Mononuclear cell (primary cell): Measurements from ENCODE around the gene CFDP1. TPM values are rescaled to one million over a fixed set of nuclear protein-coding genes. Genes with fewer than 3 reads are reported as not detected.
"Not testable (repeated sequence)": the region's sequence is repeated elsewhere in the genome, so short reads cannot be mapped to it uniquely, and the experiment has no call there.

Source experiments
- H3K27me3 ChIP-seq: 2 replicates; pipeline ENCODE4 v1.6.0; 2011; ENCODE audit warnings: low read length, control low read depth; ENCODE audit not compliant: insufficient read depth
- H3K4me1 ChIP-seq: 2 replicates; pipeline ENCODE4 v1.5.1; 2011; ENCODE audit warnings: mild to moderate bottlenecking, low read length, control low read depth; ENCODE audit not compliant: insufficient read depth
- H3K4me3 ChIP-seq: 2 replicates; pipeline ENCODE4 v1.5.1; 2011; ENCODE audit warnings: mild to moderate bottlenecking, low read length, moderate library complexity
- H3K9me3 ChIP-seq: 2 replicates; pipeline ENCODE4 v1.5.1; 2011; ENCODE audit warnings: low read depth, mild to moderate bottlenecking, control low read depth, low read length
- total RNA-seq: library from RNA; depleted of rRNA; stranded (reverse); fragments of >200 nt; gene quantifications from one replicate; pipeline ENCODE4 v1.2.3, GENCODE V29; 2012

Gene CFDP1
- total RNA-seq, 1 donor: 23.3 TPM

GRCh38 chr16:75273054-75273925 is 160.0 kb downstream of the CFDP1 start:
- H3K4me1 ChIP-seq: no peaks in the 10 kb centered on the region
- H3K4me3 ChIP-seq: no peak overlapping the region
- H3K9me3 ChIP-seq: no peaks in the 10 kb centered on the region
- H3K27me3 ChIP-seq: peaks cover 28% of the 10 kb centered on the region

- H3K27me3 ChIP-seq: peaks cover 29% of the 10 kb centered on the region
Measured at GRCh38 chr16:75272629-75273028, 160.7 kb downstream of the CFDP1 start.

GRCh38 chr16:75272097-75272551 is 161.2 kb downstream of the CFDP1 start:
- Histone ChIP-seq H3K4me3 (no peak overlapping the region), H3K27me3 (peaks cover 25% of the 10 kb centered on the region), H3K4me1 (no peaks in the 10 kb centered on the region), H3K9me3 (no peaks in the 10 kb centered on the region)

More at GRCh38 chr16:75272629-75273028, 160.7 kb downstream of the CFDP1 start:
- not testable (repeated sequence) for H3K4me1 ChIP-seq, H3K4me3 ChIP-seq, H3K9me3 ChIP-seq

- H3K4me1 ChIP-seq: no peaks in the 10 kb centered on the region
- no peak overlapping the region for H3K4me3 ChIP-seq
- H3K9me3 ChIP-seq: no peaks in the 10 kb centered on the region
- H3K27me3 ChIP-seq: peaks cover 28% of the 10 kb centered on the region
Measured at GRCh38 chr16:75271441-75272096, 161.7 kb downstream of the CFDP1 start.

- H3K4me3 ChIP-seq, H3K9me3 ChIP-seq, H3K4me1 ChIP-seq: not testable (repeated sequence)
- peaks cover 42% of the 10 kb centered on the region for H3K27me3 ChIP-seq
Measured at GRCh38 chr16:75269358-75269757, 163.9 kb downstream of the CFDP1 start.

- peaks cover 53% of the 10 kb centered on the region for H3K27me3 ChIP-seq
- peaks cover 8% of the 10 kb centered on the region for H3K4me1 ChIP-seq
- H3K4me3 ChIP-seq: no peak overlapping the region
- no peaks in the 10 kb centered on the region for H3K9me3 ChIP-seq
Measured at GRCh38 chr16:75267631-75268264, 165.6 kb downstream of the CFDP1 start.

- no peaks in the 10 kb centered on the region for H3K9me3 ChIP-seq
- H3K27me3 ChIP-seq: peaks cover 53% of the 10 kb centered on the region
- H3K4me3 ChIP-seq: no peak overlapping the region
- peaks cover 8% of the 10 kb centered on the region for H3K4me1 ChIP-seq
Measured at GRCh38 chr16:75266738-75267630, 166.3 kb downstream of the CFDP1 start.

GRCh38 chr16:75265911-75266701 is 167.2 kb downstream of the CFDP1 start:
- peak overlapping the region; percentile 19 for H3K4me3 ChIP-seq
- H3K4me1 ChIP-seq: peaks cover 8% of the 10 kb centered on the region
- H3K27me3 ChIP-seq: peaks cover 45% of the 10 kb centered on the region

GRCh38 chr16:75264999-75265910 is 168.0 kb downstream of the CFDP1 start:
- H3K9me3 ChIP-seq: no peaks in the 10 kb centered on the region
- H3K4me3 ChIP-seq: peak overlapping the region; percentile 19
- peaks cover 45% of the 10 kb centered on the region for H3K27me3 ChIP-seq
- H3K4me1 ChIP-seq: peaks cover 8% of the 10 kb centered on the region

More at GRCh38 chr16:75265911-75266701, 167.2 kb downstream of the CFDP1 start:
- no peaks in the 10 kb centered on the region for H3K9me3 ChIP-seq

- Histone ChIP-seq H3K4me3 (no peak overlapping the region), H3K27me3 (peaks cover 43% of the 10 kb centered on the region), H3K4me1 (peaks cover 8% of the 10 kb centered on the region), H3K9me3 (no peaks in the 10 kb centered on the region)
Measured at GRCh38 chr16:75264457-75264998, 168.8 kb downstream of the CFDP1 start.

GRCh38 chr16:75263963-75264445 is 169.3 kb downstream of the CFDP1 start:
- Histone ChIP-seq H3K27me3 (peaks cover 42% of the 10 kb centered on the region), H3K4me3 (no peak overlapping the region), H3K4me1 (peaks cover 8% of the 10 kb centered on the region)

GRCh38 chr16:75263291-75263962 is 169.9 kb downstream of the CFDP1 start:
- Histone ChIP-seq H3K27me3 (peaks cover 42% of the 10 kb centered on the region), H3K4me3 (no peak overlapping the region), H3K9me3 (no peaks in the 10 kb centered on the region), H3K4me1 (peaks cover 8% of the 10 kb centered on the region)

More at GRCh38 chr16:75263963-75264445, 169.3 kb downstream of the CFDP1 start:
- H3K9me3 ChIP-seq: no peaks in the 10 kb centered on the region
